ENCODE results near the gene ACAD11.

- TF ChIP-seq GATA2 (IDR thresholded peaks at IDR 0.05; ENCODE audit: low read depth, low read length) (no peak), GATA3 (IDR thresholded peaks at IDR 0.05; ENCODE audit: low read depth, low read length) (no peak)
These were observed 109.6 kb downstream of the ACAD11 start for GRCh38 chr3:132549890-132550578.

Measured in SH-SY5Y (cell line).